Activated CD8-positive, alpha-beta memory T cell treated with anti-CD3 and anti-CD28 coated beads for 36 hours (primary cell): Measurements from ENCODE around the gene TMOD3. TPM values are rescaled to one million over a fixed set of nuclear protein-coding genes. Genes with fewer than 3 reads are reported as not detected.
"Not testable (repeated sequence)": the region's sequence is repeated elsewhere in the genome, so short reads cannot be mapped to it uniquely, and the experiment has no call there.

Experiments used
- CTCF ChIA-PET: fragments of 350-600 bp; sonication (Branson Sonifier 250); formaldehyde crosslinking; loops from one replicate; lab custom pipeline; 2021; ENCODE audit warnings: antibody characterized with exemption; lab: Charles Lee
- POLR2A ChIA-PET: fragments of 350-600 bp; sonication (Branson Sonifier 250); formaldehyde crosslinking; loops from one replicate; lab custom pipeline; 2021; ENCODE audit warnings: antibody characterized with exemption; lab: Charles Lee
- total RNA-seq, 2 experiments: library from RNA; stranded (reverse); gene quantifications; one replicate each; pipeline ENCODE4 v1.2.3, GENCODE V29; 2021

The TMOD3 gene
- total RNA-seq, 2 experiments from 2014 or later, result 50.8 to 55.2 TPM

DNA sequence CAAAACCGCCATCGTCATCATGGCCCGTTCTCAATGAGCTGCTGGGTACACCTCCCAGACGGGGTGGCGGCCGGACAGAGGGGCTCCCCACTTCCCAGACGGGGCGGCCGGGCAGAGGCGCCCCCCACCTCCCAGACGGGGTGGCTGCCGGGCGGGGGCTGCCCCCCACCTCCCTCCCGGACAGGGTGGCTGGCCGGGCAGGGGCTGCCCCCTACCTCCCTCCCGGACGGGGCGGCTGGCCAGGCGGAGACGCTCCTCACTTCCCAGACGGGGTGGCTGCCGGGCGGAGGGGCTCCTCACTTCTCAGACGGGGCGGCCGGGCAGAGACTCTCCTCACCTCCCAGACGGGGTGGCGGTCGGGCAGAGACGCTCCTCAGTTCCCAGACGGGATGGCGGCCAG is 56.3 kb downstream of the TMOD3 start:
- POLR2A ChIA-PET, result not testable (repeated sequence)

DNA sequence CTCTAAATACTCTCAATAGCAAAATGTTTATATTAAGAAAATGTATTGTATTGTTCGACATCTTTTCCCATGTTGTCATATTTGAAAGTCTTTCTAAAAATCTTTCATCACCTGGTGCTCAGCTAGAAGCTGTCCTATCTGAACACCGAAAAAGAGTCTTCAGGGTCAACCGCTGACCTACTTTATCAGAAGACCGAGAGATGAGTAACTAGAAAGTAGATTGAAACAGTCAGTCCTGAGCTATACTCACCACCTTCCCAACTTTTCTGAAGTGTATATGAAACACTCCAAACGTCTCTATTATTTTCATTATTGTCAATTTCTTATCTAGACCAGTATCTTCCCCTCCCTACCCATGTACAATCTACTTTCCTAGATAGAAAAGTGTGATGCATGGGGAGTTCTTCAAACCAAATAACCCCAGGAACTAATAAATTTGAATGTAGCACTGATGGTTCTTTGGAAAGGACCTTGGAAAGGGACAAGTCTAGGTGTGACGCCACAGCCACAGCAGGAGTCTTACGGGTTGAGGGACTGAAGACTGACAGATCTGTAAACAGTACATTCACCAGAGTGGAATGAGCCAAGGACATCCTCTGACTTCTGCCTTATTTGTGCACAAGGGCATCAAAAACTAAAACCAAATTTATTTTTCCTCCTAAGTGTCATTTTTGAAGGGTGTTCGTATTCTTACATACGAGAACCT is 58.6 kb downstream of the TMOD3 start:
- ChIA-PET CTCF (interaction anchor here (0.8 to 1.8 kb wide), 2 partner anchors 12 to 50 kb away, joined by 3 to 5 read pairs; no protein-coding TSS in a partner anchor), POLR2A (no interaction called here)

More for the DNA sequence above, 56.3 kb downstream of the TMOD3 start:
- CTCF ChIA-PET, result not testable (repeated sequence)

DNA sequence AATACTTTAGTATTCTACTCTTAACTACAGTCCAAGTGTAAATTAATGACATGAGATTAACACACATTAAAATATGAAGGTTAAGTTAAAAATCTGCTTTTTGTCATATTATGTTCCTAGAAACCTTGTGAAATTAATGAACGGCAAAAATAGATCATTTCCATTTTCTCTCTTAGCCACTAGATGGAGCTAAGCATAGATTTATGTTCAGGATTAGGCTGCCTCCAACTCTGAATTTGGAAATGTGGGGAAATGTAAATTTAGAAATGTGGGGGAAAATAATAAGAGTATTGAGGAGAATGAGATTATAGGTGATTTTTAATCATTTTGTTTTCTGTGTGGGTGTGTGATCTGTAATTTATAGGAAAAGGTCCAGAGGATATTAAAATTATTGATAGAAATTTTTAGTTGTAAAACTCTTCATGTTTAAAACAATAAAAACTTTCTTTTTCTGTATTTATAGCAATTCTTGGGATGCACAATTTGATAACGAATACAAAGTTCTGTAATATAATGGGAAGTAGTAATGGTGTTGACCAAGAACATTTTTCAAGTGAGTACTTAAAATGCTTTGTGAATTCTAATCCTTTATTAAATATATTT is 59.2 kb downstream of the TMOD3 start:
- CTCF ChIA-PET, result interaction anchor here (0.8 to 1.8 kb wide), 4 partner anchors 12 to 50 kb away, joined by 3 to 5 read pairs (median 4); no protein-coding TSS in a partner anchor
- POLR2A ChIA-PET, result interaction anchor here (1.1 kb wide), 1 partner anchor 118 kb away, joined by 3 read pairs; no protein-coding TSS in a partner anchor

DNA sequence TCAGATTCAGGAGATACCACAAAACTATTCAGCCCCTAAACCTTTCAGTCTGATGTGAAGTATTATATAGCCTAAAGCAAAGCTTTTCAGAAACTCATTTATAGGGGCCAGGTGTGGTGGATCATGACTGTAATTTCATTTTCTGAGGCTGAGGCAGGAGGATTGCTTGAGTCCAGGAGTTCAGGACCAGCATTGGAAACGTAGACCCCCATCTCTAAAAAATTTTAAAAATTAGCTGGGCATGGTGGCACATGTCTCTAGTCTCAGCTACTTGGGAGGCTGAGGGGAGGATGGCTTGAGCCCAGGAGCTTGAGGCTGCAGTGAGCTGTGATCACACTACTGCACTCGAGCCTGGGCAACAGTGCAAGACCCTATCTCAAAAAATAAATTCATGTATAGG is 60.0 kb downstream of the TMOD3 start:
- ChIA-PET CTCF (interaction anchor here (1.1 to 1.4 kb wide), 3 partner anchors 26 to 250 kb away, joined by 3 to 5 read pairs (median 4); no protein-coding TSS in a partner anchor), POLR2A (interaction anchor here (1.1 kb wide), 1 partner anchor 118 kb away, joined by 3 read pairs; no protein-coding TSS in a partner anchor)

DNA sequence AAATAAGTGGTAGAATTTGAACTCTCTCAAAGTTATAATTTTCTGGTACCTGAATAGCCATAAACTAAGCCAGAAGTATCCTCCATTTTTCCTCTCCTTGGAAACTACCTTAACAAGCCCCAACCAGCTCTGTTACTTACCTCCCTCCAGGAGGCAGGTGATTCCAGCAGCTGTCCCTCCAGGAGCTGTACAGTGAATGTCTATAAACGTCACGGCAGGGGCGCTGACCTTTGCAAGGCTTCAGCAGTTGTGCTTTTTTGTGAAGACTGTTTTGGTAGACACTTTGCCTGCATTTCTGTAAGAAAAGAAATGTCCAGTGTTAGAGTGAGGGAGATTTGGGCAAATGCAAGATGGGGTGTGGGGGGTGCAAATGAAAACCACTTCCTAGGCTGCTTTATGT is 75.0 kb downstream of the TMOD3 start:
- ChIA-PET CTCF (no interaction called here), POLR2A (no interaction called here)

DNA sequence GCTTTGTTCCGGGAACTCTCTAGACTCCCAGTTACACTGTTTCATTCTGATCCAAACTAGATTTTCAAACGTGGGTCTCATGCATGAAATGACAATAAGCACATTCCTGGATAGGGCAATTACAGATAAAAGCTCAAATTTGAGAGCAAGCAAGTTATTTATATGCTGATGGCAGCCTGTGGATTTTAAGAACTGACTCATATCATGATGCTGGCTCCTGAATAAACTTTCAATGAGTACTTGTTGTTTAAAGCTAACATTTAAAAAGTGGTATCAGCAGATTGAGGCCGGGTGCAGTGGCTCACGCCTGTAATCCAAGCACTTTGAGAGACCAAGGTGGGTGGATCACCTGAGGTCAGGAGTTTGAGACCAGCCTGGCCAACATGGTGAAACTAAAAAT is 75.5 kb downstream of the TMOD3 start:
- POLR2A ChIA-PET, result no interaction called here
- CTCF ChIA-PET, result interaction anchor here (2.0 kb wide), 1 partner anchor 10 kb away, joined by 7 read pairs; no protein-coding TSS in a partner anchor

DNA sequence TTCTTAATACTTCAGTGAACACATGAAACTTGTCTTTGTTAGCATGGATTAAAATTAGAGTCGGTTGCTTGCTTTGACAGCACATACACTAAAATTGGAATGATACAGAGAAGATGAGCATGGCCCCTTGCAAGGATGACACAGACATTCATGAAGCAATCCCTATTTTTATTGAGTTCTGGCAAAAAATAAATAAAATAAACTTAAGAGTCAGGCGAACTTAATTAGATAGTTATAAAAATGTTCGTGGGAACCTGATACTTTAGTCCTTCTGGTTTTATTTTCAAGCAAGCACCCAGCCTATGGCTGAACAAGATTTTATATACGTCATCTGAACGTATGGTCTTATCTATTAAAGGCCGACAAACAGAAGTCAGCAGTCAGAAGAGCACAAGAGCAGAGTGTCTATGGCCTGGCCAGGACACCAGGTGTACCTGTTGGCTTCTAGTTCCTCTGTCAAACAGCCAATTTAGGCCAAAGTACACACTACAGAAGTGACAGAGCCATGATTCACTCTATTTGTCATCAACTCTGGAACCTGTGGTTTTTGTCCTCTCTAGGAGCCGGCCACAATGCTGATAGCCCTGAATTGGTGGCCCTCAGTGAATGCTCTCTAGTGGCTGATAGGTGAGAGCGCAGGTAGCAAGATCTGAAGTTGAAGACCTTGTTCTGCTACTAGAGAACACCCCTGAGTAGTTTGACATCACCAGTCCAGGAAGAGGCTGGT is 77.8 kb downstream of the TMOD3 start:
- CTCF ChIA-PET, result no interaction called here
- POLR2A ChIA-PET, result no interaction called here

DNA sequence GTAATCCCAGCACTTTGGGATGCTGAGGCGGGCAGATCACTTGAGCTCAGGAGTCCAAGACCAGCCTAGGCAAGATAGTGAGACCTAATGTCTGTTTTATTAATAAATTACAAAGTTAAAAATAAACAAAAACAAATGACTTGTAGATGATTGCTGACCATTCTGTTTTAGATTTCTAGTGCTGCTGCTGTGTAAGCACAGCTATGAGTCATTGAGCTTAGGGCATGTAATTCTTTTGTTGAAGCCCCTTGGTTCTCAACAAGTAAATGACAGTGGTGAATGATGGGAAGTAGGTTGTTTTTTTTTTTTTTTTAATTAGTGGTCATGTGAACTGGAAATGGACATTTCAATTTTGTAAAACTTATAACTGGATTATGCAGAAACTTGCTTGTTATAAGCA is 78.9 kb downstream of the TMOD3 start:
- CTCF ChIA-PET, result no interaction called here
- POLR2A ChIA-PET, result no interaction called here

DNA sequence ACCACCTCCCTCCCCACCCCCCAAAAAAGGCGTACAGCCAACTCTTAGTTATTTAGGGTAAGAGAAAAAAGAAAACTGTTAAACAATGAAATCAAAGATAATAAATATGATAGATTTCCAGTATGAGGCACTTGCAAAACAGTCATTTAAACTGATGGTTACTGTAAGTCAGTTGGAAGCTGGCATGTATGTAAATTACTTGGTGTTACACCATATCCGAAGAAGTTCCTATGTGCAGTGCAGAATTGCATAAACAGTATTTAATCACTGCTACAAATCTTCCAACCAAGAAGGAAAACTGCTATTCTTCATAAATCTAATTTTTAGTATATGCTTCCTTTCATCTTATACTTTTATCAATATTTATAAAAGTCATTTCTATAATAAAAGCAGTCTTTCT is 80.1 kb downstream of the TMOD3 start:
- ChIA-PET CTCF (no interaction called here), POLR2A (no interaction called here)

DNA sequence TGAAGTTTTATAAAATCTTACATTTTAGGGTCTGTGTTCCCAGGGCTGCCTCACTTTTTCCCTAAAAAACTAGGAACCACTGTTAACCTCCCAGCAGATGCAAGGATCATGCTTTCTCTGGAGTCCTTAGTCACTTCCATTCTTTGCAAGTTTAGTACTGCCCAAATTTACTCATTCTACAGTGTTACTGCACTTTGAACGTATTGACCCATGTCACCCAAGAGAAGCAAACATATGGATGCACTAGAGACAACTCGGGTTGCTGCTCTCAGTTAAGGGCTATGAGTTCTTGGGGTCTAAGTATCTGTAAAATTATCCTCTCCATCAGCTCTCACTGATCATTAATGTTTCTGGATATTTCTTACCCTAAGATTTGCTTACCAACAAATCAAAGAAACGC is 83.1 kb downstream of the TMOD3 start:
- POLR2A ChIA-PET, result no interaction called here
- CTCF ChIA-PET, result no interaction called here

DNA sequence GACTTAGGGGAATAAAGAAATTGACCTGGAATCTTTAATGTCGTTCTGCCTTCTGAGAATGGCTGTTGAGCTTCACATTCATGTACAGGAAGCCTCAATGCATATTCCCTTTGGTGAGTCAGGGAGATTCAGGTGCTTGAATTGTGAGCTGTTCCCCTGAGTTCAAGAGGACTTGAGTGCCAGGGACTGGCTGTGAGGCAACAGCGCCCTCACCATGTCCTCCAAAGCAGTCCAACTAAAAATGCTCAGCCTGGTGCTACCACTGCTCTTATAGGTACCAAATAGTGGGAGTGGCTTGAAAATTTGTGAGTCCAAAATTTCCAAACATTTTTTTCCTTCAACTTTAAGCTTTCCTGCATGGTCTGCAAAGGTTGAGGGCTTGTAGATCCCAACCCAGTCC is 88.0 kb downstream of the TMOD3 start:
- CTCF ChIA-PET, result interaction anchor here (0.6 to 0.8 kb wide), 2 partner anchors 12 to 135 kb away, joined by 3 to 5 read pairs; no protein-coding TSS in a partner anchor
- POLR2A ChIA-PET, result no interaction called here

DNA sequence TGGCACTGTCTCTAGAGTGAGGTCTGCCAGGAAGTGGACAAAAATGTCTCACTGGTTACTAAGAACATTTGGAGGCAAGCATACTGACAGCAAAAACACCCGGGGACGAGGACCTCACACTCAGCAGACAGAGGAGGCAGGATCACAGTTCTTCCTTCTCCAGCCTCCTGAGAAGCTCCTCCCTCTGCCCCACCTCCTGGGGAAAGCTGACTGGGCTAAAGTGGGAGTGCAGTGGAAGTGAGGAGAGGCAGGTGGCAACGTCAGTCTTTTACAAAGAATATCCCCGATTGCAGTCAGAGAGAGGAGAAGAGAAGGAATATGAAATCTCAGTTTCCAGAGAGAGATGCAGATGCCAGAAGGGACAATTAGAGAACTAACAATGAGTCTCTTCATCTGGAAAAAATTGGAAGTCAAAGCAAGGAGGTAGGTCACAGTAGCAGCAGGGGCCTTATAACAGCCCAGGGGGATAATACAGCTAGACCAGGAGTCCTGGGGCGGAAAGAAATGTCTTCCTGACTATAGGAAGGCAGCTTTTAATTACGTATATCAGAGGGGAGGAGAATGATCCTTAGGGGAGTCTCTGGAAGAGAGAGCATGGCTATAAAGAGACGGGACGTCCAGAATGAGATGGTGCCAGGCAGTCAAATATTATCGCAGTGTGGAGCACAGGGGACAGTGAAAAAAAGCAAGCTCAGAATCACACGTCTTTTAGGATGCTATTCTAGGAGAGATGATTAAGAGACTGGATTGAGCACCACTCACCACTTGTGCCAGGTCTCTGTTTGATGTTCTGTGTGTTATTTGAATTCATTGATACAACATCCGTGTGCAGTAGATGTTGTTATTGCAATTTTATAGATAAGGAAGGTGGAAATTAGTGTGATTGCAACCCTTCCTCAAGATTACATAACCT is 95.0 kb downstream of the TMOD3 start:
- CTCF ChIA-PET, result no interaction called here
- POLR2A ChIA-PET, result no interaction called here

DNA sequence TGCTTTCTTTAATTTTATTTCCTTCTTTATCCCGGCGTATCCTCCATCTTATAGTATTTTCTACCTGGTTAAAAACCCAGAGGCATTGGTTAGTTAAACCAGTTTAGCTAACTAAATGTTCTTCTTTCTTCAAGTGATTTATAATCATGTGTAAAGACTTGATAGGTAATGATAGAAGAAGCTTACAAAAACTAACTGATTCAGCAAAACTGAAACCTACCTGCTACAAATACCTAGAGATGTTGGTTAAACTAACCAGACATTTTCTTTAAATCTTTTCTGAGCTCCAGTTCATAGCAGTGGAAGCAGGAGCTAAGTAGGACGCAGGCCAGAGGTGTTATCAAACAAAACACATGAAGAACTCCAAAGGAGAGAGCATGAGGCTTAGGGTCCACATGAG is 97.4 kb downstream of the TMOD3 start:
- ChIA-PET CTCF (no interaction called here), POLR2A (no interaction called here)

DNA sequence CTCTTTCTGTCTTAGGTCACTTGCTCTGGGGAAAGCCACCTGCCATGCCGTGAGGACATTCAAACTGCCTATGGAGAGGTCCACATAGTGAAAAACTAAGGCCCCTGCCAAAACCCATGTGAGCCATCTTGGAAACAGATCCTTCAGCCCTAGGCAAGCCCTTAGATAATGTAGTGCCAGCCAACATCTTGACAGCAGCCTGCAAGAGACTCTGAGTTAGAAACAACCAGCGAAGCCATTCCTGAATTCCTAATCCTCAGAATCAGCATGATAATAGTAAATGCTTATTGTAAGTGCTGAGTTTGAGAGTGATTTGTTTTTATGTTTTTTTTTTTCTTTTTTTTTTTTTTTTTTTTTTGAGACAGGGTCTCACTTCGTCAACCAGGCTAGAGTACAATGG is 101.6 kb downstream of the TMOD3 start:
- ChIA-PET POLR2A (no interaction called here), CTCF (interaction anchor here (0.8 kb wide), 1 partner anchor 15 kb away, joined by 5 read pairs; no protein-coding TSS in a partner anchor)

DNA sequence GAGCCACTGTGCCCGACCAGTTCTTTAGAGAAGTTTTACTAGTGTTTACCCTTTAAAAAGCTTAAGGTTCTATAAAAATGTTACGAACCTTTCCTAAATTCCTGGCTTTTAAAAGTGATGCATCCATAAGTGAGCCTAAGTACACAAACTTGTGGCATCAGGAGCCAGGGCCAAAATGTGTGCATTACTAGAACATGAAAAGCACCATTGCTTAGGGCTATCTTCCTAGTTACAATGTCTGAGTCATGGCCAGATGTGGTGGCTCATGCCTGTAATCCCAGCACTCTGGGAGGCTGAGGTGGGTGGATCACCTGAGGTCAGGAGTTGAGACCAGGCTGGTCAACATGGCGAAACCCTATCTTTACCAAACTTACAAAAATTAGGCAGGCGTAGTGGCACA is 102.2 kb downstream of the TMOD3 start:
- POLR2A ChIA-PET, result no interaction called here
- CTCF ChIA-PET, result interaction anchor here (0.8 kb wide), 1 partner anchor 14 kb away, joined by 5 read pairs; no protein-coding TSS in a partner anchor

DNA sequence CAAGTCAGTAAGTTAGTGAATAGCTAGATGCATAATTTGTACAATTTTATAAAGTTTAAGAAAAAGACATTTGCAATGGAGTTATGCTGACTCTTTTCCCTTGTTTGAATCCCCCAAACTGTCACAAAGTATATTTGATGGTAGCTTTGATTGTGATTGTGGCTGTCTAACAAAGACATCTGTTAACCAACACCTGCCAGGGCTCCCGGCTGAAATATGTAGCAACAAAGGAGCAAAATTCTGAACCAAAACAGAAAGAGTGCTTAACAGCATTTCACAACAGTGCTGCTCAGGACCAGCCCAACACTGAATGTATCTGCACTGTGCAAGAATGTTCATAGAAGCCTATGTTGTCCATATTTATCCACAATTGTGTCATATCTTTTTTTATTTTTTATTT is 102.7 kb downstream of the TMOD3 start:
- CTCF ChIA-PET, result interaction anchor here (0.8 kb wide), 1 partner anchor 13 kb away, joined by 5 read pairs; no protein-coding TSS in a partner anchor
- POLR2A ChIA-PET, result no interaction called here

DNA sequence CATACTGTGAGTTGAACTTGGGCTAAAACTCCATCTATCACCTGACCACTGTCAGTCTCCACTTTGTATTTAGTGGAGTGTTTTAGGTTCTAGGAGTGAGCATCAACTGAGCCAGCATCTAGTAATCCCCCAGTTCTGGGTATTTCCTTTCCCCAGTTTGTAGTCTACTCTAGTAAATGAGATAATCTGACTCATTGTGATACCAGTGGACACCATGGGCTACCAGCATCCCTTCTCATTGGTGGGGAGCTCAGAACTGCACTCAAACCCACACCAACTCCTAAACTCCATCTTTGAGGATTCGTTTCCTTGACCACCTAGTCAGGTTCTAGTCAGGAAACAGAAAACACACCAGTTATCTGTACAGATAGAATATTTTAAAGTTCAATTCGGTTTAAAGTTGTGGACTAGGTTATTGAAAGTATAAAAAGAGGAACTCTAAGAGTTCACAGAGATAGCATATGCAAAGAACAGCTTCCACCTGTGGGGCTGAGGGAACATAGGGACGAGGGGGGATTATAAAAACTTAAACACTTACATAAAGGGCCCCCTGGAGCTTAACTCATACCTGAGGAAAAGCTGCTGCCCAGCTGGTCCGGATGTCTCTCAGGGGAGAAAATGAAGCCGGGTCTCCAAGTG is 106.1 kb downstream of the TMOD3 start:
- ChIA-PET CTCF (interaction anchor here (0.8 kb wide), 1 partner anchor 46 kb away, joined by 5 read pairs; no protein-coding TSS in a partner anchor), POLR2A (no interaction called here)

DNA sequence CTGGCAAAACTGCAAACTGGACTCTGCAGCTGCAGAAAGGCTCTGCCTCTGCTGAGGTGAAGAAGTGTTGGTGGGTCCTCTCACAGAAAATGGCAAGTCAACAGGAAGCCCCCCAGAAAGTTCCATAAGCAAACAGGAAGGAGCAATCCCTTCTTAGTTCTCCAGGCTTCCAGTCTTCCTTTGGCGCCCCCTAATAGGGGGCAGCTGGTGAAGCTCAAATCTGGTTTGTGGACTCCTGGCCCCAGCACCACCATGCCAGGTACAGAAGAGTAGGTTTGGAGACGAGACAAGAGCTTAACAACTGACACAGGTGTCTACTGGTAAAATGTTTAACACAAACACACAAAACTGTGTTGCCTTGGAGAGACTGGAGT is 106.6 kb downstream of the TMOD3 start:
- ChIA-PET CTCF (interaction anchor here (0.8 kb wide), 1 partner anchor 47 kb away, joined by 5 read pairs; no protein-coding TSS in a partner anchor), POLR2A (no interaction called here)
